HFFc6 (cell line): Measurements from ENCODE around the gene SAMM50. TPM values are rescaled to one million over a fixed set of nuclear protein-coding genes. Genes with fewer than 3 reads are reported as not detected.
A peak's percentile ranks its signal among the peaks of the same experiment; 100 is the strongest.

Experiments
- DNase-seq: peaks from one replicate; pipeline ENCODE4 v3.0.0-alpha.2; 2018
- H3K27ac Mint-ChIP-seq: 2 replicates; pipeline ENCODE4 v1.8.0; 2020; ENCODE audit warnings: mild to moderate bottlenecking, mixed read lengths
- H3K27me3 Mint-ChIP-seq: 2 replicates; pipeline ENCODE4 v1.8.0; 2021; ENCODE audit warnings: mild to moderate bottlenecking, moderate library complexity, mixed read lengths; ENCODE audit not compliant: insufficient read depth
- H3K36me3 Mint-ChIP-seq: 2 replicates; pipeline ENCODE4 v1.8.0; 2021; ENCODE audit warnings: low read depth, mixed read lengths
- H3K4me1 Mint-ChIP-seq: 2 replicates; pipeline ENCODE4 v1.8.0; 2020; ENCODE audit warnings: low read depth, mixed read lengths
- H3K4me3 Mint-ChIP-seq: 2 replicates; pipeline ENCODE4 v1.8.0; 2020; ENCODE audit warnings: mild to moderate bottlenecking, moderate library complexity, mixed read lengths
- H3K9me3 Mint-ChIP-seq: 2 replicates; pipeline ENCODE4 v1.8.0; 2020; ENCODE audit warnings: mild to moderate bottlenecking, mixed read lengths
- total RNA-seq, 6 experiments: library from RNA; stranded (reverse); fragmentation: NEBNext Ultra II Directional; extraction: Animal tissue kit (Norgen Biotek cat#: 25700); gene quantifications; 2 replicates in 1 of 6; 3 replicates in 5 of 6; pipeline ENCODE4 v1.2.3, GENCODE V29; 2021
- TF ChIP-seq, protein P1 (sequence below): fragments of 200-600 bp; sonication (generic); IDR thresholded peaks from 2 replicates; pipeline ENCODE4 v1.5.0; 2021; ENCODE audit warnings: antibody characterized with exemption, mild to moderate bottlenecking

SAMM50 gene
- total RNA-seq, 6 experiments from 2014 or later, result 51.6 to 57.2 (median 53.3) TPM

DNA sequence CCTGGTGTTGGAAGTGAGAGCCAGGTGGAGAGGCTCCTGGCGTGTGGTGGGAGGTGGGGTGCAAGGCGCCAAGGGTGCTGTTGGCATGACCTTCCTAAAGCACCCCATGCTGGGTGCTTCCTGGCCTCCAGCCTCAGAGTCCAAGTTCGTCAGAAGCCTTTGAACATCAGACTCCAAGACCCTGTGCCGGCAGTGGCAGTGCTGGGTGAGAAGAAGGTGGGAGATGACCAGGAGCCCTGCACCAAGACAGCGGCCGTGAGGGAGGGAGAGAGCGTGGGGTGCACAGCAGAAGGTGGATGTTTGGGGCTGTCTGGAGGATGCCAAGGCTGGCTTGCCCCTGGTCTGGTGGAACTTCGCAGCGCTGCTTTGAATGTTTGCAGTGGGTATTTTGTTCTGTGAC, 39.2 kb downstream of the SAMM50 start:
- H3K4me3 Mint-ChIP-seq, result no peak overlapping the region
- H3K9me3 Mint-ChIP-seq, result no peaks in the 10 kb centered on the region
- DNase-seq, result no peak
- no peak overlapping the region; the same call in 1 of the 2 replicates for H3K27ac Mint-ChIP-seq
- H3K27me3 Mint-ChIP-seq, result no peaks in the 10 kb centered on the region; the same call in 1 of the 2 replicates
- peaks cover 35% of the 10 kb centered on the region for H3K36me3 Mint-ChIP-seq
- TF ChIP-seq, protein P1, sequence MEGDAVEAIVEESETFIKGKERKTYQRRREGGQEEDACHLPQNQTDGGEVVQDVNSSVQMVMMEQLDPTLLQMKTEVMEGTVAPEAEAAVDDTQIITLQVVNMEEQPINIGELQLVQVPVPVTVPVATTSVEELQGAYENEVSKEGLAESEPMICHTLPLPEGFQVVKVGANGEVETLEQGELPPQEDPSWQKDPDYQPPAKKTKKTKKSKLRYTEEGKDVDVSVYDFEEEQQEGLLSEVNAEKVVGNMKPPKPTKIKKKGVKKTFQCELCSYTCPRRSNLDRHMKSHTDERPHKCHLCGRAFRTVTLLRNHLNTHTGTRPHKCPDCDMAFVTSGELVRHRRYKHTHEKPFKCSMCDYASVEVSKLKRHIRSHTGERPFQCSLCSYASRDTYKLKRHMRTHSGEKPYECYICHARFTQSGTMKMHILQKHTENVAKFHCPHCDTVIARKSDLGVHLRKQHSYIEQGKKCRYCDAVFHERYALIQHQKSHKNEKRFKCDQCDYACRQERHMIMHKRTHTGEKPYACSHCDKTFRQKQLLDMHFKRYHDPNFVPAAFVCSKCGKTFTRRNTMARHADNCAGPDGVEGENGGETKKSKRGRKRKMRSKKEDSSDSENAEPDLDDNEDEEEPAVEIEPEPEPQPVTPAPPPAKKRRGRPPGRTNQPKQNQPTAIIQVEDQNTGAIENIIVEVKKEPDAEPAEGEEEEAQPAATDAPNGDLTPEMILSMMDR, result no peak
- peaks cover 21% of the 10 kb centered on the region for H3K4me1 Mint-ChIP-seq

DNA sequence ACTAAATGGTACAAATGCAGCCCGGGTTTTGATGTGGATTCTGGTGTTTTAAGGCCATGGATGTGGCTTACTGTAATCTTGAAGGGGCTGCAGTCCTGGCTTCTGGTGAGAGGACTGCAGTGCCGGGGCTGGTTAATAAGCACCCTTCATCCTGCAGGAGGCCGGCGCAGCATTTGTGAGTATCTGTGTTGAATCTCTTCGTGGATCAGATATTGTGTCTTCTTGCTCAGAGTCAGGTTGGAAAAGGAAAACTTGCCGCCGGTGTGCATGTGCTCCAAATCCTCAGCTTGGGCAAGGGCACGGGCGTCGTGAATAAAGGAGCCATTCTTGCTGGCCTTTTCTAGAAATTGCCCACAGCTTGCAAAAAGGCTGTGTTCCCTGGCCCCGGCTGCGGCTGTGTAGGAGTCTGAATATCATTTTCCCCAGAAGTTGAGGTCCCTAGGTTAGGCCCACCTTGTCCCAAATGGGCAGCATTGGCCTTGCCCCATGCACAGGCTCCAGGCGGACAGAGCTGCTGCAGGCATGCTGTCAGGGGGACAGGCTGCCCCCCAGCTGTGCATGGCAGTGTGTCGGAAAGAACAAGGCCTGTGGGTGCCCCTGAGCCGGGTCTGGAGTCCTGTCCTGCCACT, 39.9 kb downstream of the SAMM50 start:
- TF ChIP-seq, protein P1, result no peak
- Mint-ChIP-seq H3K27ac (no peak overlapping the region), H3K9me3 (no peaks in the 10 kb centered on the region), H3K36me3 (peaks cover 35% of the 10 kb centered on the region), H3K4me1 (peaks cover 21% of the 10 kb centered on the region), H3K4me3 (no peak overlapping the region), H3K27me3 (no peaks in the 10 kb centered on the region; the same call in 1 of the 2 replicates)
- DNase-seq, result no peak

DNA sequence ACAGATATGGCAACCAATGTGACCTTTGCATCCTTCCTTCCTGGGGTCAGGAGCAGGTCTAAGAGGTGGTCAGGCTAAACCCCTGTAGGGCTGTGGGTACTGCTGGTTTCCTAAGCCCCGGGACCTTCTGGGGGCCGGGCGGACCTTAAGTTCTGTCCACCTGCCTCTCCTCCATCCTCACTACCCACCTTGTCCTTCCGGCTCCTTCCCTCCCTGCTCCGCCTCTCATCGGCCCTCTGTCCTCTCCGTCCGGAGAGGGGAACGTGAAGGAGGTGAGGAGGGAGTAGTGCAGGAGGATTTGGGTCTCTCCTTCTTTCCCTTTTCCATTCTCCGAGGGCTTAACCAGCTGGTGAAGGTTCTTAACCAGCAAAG, 40.5 kb downstream of the SAMM50 start:
- Mint-ChIP-seq H3K9me3 (no peaks in the 10 kb centered on the region), H3K4me1 (peaks cover 21% of the 10 kb centered on the region), H3K36me3 (peaks cover 38% of the 10 kb centered on the region), H3K27ac (no peak overlapping the region), H3K4me3 (no peak overlapping the region), H3K27me3 (no peaks in the 10 kb centered on the region; the same call in 1 of the 2 replicates)
- TF ChIP-seq, protein P1, result no peak
- DNase-seq, result no peak

DNA sequence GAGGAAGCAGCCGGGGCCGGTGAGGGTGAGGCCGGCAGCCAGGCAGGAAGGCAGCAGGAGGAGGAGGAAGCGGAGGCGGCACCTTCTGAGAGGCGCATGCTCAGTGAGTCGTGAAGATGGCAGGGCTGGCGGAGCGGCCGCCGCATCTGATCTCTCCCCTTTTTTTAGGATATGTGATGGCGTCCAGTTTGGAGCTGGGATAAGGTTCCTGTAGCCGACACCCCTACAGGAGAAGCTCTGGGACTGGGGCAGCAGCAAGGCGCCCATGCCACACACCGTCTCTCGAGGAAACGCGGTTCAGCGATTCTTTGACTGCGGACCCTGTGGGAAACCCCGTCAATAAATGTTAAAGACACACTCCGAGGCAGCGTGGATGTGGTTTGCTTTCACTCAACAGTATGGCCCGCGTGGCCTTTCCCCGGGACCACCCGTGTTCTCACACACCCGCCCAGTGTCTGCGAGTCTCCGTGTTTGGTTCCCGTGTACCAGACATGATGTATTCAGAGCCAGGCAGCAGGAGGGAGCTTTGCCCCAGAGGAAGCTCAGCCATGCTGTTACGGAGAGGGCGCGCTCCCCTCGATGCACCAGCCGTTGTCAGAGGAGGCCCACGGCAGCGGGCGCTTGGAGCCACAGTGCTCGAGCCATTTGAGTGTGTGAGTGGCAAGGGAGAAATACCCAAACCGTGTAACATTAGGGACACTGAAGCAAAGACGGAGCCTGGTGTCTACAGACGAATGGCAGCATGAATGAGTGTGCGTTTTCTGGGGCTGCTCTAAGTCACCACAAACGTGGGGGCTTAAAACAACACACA, 41.1 kb downstream of the SAMM50 start:
- H3K27ac Mint-ChIP-seq, result no peak overlapping the region
- no peak overlapping the region for H3K4me3 Mint-ChIP-seq
- TF ChIP-seq, protein P1, result no peak
- no peak for DNase-seq
- no peaks in the 10 kb centered on the region for H3K9me3 Mint-ChIP-seq
- peaks cover 39% of the 10 kb centered on the region for H3K36me3 Mint-ChIP-seq
- peaks cover 21% of the 10 kb centered on the region for H3K4me1 Mint-ChIP-seq
- no peaks in the 10 kb centered on the region; the same call in 1 of the 2 replicates for H3K27me3 Mint-ChIP-seq

DNA sequence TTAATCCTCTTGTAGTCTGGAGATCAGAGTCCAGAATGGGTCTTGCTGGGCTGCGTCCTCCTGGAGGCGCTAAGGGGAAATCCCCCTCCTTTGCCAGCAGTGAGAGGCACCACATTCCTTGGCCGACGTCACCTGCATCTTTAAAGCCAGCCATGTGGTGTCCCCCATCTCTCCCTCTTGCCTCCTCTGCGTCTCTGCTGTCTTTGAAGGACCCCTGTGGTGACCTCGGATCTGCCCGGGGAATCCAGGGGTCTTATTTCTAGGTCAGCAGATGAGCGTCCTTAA, 41.7 kb downstream of the SAMM50 start:
- H3K4me3 Mint-ChIP-seq, result no peak overlapping the region
- no peak for DNase-seq
- TF ChIP-seq, protein P1, result 0 out of 2 replicates have a peak, but pooled peaks have one; percentile 12
- H3K4me1 Mint-ChIP-seq, result peaks cover 18% of the 10 kb centered on the region
- no peaks in the 10 kb centered on the region for H3K9me3 Mint-ChIP-seq
- peaks cover 37% of the 10 kb centered on the region for H3K36me3 Mint-ChIP-seq
- H3K27me3 Mint-ChIP-seq, result no peaks in the 10 kb centered on the region; the same call in 1 of the 2 replicates
- no peak overlapping the region for H3K27ac Mint-ChIP-seq
